Hippocampal formation (tissue), 2 donors: ENCODE data around the gene FTO.
"Not testable (repeated sequence)": the region's sequence is repeated elsewhere in the genome, so short reads cannot be mapped to it uniquely, and the experiment has no call there.

Source experiments
- DNase-seq, 2 donors: peaks; one replicate each; lab custom pipeline; 2025; lab: John Stamatoyannopoulos, UW

FTO gene

DNA sequence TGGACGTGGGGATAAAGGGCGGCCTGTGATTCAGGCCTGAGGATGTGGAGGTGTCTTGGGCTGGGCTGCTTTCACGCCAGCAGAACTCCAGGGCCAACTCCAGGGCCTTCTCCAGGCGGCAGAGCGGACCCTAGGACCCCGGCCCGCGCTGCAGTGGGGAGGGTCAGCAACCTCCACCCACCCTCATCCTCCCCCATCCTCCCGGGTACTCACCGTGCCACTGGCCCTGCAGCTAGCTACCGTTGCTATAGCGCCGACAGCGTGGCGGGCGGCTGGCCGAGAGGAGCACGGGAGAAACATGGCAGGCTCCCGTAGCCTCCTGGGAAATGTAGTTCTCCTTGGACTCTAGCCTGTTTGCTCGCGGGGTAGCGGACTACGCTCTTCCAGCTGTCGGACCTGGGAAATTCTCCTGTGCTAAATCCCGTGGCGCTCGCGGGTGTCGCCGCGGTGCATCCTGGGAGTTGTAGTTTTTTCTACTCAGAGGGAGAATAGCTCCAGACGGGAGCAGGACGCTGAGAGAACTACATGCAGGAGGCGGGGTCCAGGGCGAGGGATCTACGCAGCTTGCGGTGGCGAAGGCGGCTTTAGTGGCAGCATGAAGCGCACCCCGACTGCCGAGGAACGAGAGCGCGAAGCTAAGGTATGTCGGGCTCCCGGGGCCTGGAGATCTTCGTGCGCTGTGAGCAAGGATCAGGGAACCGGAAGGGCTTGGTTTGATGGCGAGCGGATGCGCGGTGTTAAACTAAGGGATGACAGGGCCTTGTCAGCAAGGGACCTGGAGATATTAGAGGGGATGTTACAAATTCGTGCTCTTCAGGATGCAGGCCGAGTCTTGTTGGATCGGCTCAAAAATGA lies at the start of gene FTO, which contains the start of gene RPGRIP1L:
TSS of gene FTO (plus strand) at position 567 of the 855 bp plus-strand sequence.
TSS of gene RPGRIP1L (minus strand) at position 270 of the 855 bp plus-strand sequence. CDS start 3,136 bp downstream, outside the sequence.
- peak; percentile 99 to 100 for DNase-seq

DNA sequence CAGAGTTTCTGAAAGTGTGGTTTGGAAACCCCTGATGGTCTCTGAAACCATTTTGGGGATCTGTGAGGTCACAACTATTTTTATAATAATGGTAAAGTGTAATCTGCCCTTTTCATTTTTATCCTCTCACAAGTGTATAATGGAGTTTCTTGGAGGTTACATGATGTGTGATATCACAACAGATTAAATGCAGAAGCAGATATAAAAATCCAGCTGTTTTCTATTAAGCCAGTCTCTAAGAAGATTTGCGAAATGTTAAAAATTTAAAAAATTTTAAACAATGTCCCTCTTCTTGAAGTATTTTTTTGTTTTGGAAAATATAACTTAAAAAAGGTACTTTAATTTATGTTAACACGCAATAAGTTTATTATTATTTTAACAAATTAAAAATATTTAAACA lies 49.0 kb upstream of the FTO start:
- DNase-seq: no peak

DNA sequence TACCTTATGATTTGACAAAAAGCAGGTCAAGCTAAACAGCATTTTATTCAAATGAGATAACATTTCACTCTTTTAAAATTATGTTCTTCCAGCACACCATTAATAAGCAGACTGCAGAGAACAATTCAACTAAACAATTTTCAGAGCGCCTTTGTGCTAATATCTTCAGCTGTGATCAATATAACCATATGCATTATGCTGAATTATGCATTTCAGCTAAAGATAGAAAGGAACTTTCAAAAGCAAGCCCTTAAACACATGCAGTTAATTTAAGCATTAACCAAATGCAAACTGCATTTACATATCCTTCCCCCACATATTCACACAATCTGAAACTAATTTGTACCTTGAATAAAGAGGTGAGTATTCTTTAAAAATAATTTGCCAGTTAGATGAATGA lies 41.9 kb upstream of the FTO start:
- no peak for DNase-seq

DNA sequence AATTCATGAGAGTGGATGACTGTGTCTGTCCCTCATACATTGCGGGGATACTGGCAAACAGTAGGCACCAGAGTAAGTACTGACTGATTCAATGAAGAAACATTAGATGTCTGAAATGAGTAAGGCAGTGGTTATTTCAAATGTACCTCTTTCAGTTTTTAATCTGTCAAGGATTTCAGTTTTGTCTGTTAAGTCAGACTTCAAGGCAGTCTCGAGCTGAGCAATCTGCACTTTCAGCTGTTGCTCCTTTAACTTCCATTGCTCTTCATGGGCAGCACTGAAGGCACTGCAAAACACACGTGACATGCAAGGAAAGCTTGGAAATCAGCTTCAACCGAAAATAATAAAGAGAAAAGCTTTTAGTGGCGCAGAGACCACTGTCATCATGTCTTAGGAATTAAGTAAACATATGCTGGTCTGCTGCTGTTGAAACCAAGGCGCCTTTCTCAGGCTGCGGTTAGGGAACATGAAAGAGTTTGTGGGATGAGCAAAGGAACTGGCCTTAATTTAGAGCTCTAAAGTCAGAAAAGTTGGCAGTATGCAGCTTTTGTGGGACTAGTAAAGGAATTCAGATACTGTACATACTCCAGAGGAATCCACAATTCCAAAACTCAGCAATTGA lies 39.1 kb upstream of the FTO start:
- DNase-seq: no peak

DNA sequence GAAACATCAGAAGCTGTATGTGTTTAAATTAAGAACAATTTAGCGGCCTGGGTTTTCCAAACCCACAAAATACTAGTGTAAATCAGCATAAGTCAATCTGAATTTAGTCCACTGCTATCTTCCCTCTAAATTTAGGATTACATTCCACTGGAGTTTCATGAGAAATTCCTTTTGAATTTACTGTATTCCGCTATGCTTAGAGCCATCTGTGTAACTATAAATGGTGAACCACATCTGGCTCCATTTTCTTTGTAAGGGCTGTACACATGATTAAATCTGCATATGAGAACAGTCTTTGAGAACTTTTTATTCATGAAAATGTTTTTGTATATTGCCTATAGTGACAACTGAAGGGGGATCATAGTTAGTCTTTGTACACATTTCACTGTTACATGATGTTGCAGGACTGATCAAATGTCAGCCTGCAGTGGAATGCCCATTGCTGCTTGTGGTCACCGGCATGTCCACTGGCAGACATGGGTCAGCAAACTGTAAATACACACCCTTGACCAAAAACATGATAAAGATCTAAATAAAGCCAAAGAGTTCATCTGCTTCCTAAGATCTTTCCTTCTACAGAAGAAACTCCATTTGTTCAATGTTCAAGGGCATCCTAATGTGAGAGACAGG lies 37.1 kb upstream of the FTO start:
- no peak for DNase-seq

DNA sequence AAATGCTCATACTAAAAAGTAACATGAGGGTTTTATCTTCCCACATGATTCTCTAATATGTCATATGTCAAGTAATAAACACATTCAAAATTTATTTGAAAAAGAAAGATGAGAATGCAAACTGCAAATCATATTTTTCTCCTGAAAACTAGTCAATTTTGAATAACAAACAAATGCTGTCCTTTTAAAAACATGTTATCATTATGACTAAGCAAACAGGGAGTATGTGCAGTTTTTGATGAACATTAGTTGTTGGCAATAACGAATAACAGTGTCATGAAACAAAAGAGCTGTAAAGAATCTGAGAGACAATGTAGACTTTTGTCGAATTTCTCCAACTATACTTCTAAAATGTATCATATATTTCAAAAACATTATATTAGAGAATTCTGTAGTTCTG lies 35.1 kb upstream of the FTO start:
- DNase-seq: no peak

DNA sequence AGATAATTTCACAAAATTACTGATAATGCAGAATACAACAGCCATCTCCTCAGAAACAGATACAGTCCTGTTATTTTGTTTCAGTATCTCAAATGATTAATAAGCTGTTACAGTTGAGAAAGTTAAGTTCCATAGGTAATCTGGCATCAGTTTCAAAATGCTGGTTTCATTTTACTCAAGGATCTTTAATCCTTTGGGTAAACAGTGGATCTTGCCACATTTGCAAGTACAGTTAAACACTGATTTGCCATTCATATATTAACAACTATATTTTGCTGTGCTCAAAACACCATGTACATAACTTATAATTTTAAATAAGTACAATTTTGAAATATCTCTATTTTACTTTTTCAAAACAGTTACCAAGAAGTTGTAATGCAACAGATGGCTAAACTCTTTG lies 31.5 kb upstream of the FTO start:
- DNase-seq: no peak

DNA sequence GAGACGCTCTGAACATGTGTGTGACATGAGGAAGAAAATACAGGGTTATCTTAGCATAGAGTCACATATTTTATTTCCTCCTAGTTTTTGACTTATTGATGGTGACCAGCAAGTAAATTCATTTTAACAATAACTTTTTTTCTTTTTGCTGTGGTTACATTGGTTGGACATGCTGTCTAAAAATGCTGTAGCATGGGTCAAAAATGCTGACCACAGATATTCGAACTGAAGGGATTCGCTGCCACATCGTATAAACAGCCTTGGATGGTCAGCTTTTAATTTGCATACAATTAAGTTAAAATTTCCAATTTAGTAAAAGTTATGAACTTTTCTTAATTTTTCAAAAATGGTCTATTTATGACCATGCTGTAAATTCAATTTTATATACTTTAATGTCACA lies 30.8 kb upstream of the FTO start:
- no peak for DNase-seq

DNA sequence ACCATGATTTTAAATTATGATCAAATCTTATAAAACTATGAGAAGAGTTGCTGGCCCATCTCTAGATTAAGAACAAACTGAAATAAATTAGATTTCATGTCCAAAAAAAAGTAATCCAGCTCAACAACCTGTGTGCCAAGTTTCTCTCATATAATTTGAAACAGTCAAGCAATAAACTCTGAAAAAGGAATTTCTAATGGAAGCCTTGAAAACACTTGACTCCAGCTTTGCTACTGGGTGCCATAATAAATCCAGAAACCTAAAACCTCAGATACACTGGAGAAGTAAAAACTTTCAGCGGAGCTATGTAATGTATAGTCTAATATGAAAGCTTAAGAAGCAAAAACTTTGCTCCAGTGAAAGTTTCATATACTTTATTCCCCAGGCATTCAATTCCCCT lies 25.8 kb upstream of the FTO start:
- DNase-seq: no peak

DNA sequence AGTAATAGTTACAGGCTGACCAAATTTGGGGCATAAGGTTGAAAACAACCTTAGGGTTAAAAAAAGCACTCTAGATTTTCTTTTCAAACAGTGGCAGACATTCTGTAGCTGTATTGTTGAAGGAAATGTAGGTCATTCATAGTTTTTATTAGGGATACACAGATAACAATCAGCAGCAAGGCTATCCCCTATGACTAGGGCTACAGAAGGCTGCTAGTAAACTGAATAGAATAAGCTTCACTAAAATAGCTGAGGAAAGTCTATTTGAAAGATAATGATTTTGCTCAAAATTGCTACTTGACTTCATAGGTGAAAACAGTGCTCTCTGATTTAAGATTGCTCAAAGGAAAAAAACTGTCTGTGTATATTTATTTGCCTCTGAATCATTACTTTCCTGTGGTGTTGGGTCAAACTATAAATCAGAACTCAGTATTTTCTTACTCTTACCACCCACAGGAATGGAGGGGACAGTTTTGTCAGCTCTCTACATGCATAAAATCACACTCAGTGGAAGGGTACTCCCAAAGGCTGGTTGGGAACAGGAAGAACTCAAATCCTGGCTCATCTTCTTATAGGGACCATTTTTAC lies 25.1 kb upstream of the FTO start:
- DNase-seq: no peak

DNA sequence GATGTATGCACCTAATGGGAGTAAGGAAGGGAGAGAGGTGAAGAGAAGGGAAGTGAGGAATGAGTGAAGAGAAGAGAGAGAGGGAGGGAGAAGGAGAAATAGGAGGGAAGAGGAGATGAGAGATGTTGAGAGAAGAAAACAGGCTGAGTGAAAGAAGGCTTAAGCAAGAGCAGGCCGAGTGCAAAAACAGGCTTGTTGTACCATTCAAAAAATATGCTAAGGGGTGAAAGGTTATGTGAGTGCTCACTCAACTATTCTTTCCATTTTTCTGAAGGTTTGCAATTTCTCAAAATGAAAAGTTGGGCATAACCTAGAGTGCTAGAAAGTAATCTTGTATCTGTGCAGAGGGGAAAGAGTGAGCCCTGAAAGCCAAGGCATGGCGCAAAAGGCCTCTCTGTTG lies 23.2 kb upstream of the FTO start:
- DNase-seq: no peak

DNA sequence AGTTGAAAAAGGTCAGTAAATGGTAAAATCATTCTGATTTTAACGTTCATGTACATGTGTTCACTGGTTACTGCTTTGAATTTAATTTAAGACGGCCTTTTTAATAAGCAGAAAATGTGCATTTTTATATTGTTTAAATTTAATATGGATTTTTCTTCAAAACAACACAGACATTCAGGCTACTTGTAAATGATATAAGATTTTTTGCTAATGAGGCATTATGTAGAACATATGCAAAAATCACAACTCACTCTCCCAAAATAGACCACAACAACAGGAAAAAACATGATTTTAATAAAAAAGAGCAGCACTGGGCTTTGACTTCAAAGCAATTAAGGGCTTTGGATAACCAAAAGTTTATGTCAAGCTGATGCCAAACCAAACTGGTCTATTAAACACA lies 22.6 kb upstream of the FTO start:
- DNase-seq: no peak

DNA sequence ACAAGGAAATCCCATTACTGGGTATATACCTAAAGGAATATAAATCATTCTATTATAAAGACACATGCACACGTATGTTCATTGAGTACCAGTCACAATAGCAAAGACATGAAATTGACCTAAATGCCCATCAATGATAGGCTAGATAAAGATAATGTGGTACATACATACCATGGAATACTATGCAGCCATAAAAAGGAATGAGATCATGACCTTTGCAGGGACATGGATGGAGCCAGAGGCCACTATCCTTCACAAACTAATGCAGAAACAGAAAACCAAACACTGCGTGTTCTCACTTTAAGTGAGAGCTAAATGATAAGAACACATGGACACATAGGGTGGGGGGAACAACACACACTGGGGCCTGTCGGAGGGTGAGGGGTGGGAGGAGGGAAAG lies 18.6 kb upstream of the FTO start:
- DNase-seq: not testable (repeated sequence)

DNA sequence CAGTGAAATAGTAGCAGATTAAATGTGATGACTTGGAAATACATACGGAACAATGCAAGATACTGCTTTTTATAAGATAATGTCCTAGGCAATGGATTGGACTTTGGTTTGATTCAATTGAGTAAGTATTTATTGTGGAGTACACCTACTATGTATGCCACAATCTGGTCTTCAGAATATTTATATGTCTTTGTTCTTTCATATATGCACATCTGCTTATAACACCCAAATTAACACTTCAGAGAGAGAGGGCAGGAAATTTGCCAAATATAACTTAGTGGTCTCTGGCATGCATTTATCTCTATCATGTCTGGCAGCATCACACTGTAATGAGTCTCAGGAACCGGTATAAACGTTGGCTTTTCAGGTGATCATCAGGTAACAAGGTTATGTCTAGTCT lies 17.2 kb upstream of the FTO start:
- no peak for DNase-seq

DNA sequence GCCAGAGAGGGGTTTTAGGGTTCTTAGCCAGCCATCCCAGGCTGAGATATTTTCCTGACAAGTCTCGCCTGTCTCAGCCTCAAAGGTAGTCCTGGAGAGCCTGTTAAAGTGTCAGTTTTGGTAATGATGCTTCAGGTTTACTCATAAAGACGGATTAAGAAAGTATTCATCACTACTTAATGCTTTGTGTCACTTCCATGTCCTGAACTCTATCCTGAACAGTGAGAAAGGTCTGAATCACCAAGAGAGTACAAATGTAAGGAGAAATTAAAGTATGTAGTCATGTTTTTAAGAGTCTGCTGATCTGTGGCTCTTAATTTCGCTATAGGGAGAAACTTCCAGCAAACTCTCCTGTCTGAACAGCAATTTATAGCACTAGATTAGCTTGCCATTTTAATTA lies 14.3 kb upstream of the FTO start:
- DNase-seq: no peak

DNA sequence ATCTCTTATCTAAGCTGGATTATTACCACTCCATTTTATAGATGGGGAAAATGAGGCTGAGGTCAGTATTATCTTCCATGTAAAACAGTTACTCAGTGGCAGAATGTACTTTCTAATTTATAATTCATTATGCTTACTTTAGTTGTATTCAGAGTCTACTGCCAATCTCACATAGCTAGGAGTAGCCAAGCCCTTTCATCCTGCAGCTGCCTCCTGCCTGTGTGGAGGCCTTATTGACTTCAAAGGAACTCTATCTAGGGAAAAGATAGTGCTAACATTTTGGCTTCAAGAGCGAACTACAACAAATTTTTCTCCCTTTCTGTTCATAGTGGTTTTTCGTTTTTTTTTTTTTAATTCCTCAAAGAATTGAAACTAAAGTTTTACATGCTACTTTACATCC lies 13.2 kb upstream of the FTO start:
- DNase-seq: no peak

DNA sequence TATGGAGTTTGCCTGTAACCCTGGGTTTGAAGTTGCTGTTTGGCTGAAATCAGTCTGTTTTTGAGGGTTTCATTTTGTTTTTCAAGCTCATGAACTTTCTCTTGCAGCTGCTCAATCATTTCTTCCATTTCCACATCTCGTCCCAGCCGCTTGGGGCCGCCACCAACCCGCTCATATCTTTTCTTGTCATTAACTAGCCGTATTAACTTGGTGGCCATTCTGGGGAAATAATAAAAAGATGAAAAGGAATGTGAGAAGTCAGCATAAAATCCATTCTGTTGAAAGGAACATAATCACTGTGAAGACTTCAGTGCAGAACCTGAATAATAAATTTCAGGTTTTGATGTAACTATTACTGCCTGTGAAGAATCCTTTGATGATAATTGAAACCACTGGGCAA lies 11.8 kb upstream of the FTO start:
- DNase-seq: no peak

DNA sequence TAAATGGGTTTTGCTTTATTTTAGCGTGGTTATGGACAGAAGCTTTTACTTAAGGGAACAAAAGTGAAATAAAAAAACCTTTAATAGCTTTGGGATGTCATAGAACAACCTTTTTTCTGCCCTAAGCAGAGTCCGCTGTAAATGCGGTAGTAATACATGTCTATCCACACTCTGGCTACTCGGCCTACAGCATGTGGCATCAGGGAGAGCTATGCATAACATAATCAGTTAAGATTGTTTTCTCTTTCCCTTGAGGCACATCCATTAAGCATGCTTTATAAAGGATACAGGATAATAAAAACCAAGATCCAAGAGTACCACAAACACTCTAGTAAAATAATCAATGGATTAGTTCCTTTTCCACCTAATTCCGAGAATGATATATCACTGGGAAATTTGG lies 10.6 kb upstream of the FTO start:
- DNase-seq: no peak

DNA sequence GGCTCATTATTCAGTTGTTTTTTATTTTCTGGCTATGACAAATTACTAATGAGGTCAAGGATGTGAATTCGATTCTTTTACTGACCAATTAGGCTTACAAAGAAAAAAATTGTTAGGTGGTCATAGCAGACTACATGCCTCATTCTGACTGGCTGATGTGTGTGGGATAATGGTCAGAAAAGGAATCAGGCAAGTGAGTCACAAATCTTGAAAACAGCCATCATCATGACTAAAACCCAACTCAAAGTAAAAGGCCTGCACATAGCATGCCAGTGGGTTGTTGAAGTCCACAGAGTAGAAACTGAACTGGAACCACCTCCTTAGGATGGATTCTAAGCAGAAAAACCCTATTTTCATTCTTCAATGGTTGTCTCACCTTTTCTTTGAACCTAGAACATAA lies 8.9 kb upstream of the FTO start:
- no peak for DNase-seq

DNA sequence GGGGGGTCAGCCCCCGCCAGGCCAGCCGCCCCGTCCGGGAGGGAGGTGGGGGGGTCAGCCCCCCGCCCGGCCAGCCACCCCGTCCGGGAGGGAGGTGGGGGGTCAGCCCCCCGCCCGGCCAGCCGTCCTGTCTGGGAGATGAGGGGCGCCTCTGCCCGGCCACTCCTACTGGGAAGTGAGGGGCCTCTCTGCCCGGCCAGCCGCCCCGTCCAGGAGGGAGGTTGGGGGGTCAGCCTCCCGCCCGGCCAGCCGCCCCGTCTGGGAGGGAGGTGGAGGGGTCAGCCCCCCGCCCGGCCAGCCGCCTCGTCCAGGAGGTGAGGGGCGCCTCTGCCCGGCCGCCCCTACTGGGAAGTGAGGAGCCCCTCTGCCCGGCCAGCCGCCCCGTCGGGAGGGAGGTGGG lies 5.7 kb upstream of the FTO start:
- not testable (repeated sequence) for DNase-seq

DNA sequence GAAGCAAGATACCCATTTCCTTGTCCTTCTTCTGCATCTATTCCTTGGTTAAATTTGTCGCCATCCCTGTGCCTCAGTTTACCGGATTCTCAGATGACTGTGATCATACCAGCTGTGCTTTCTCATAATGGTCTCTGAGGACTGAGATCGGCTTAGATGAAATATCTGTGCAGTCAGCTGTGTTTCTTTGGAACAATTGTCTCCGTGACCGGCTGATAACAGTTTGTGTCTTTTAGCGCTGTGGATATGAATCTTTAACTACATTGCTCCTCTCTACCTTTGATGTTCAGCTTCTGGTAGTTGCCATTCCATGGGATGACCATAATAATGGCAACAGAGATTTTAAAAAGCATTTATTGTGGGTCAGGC lies 473 bp downstream of the FTO start:
- no peak for DNase-seq

DNA sequence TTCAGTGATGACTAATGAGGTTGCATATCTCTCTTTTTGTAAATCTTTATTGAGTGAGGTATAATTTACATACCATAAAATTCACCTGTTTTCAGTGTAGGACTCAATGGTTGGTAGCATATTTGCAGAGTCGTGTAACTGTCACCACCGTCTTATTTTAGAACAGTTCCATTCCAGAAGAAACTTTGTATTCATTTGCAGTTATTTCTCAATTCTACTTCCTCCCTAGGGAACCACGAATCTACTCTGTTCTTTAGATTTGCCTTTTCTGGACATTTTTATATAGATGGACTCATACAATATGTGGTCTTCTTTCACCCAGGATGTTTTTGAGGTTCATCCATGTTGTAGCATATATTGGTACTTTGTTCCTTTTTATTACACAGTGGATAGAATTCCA lies 3.7 kb downstream of the FTO start:
- no peak for DNase-seq

DNA sequence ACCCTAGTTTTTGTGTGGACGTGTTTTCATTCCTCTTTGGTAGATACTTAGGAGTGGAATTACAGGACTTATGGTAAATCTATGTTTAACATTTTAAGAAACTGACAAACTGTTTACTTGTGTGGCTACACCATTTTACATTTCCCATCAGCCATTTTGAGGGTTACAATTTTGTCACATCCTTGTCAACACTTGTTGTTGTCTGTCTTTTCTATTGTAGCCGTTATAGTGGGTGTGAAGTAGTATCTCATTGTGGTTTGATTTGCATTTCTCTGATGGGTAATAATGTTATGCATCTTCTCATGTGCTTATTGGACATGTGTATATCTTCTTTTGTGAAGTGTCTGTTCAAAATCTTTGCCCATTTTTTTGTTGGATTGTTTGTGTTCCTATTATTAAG lies 4.5 kb downstream of the FTO start:
- no peak for DNase-seq
